GM23338 (cell line): Measurements from ENCODE around the gene KRTAP5-2.

Experiments
- CREB1 ChIP-seq: fragments of 250-450 bp; sonication (Bioruptor Pico); IDR thresholded peaks from 2 replicates; pipeline ENCODE4 v1.5.0; 2020; ENCODE audit warnings: low read depth, mild to moderate bottlenecking, moderate library complexity
- CTCF ChIP-seq, 2 experiments: fragments of 200-600 bp in 1 of 2; sonication (generic) in 1 of 2; conservative IDR thresholded peaks; 2 replicates each; pipeline versions ENCODE4 v1.5.1 to v1.6.1; 2016 to 2017; ENCODE audit warnings: antibody characterized with exemption in 2 of 2, low read depth in 2 of 2, mild to moderate bottlenecking in 2 of 2, moderate library complexity in 1 of 2
- EZH2 ChIP-seq: fragments of 200-600 bp; sonication (generic); IDR thresholded peaks from one replicate; pipeline ENCODE4 v1.8.0; 2017; ENCODE audit warnings: antibody characterized with exemption, mild to moderate bottlenecking, low read depth; ENCODE audit not compliant: unreplicated experiment
- EZH2phosphoT487 ChIP-seq: fragments of 200-600 bp; sonication (generic); IDR thresholded peaks from one replicate; pipeline ENCODE4 v1.8.1; 2018; ENCODE audit warnings: antibody characterized with exemption; ENCODE audit not compliant: unreplicated experiment
- JUNB ChIP-seq: IDR thresholded peaks from one replicate; pipeline ENCODE4 v1.6.1; 2016; ENCODE audit warnings: antibody characterized with exemption; ENCODE audit not compliant: unreplicated experiment
- NANOG ChIP-seq: IDR thresholded peaks from 2 replicates; pipeline ENCODE4 v1.6.1; 2016; ENCODE audit warnings: antibody characterized with exemption, borderline replicate concordance
- POLR2AphosphoS5 ChIP-seq: IDR thresholded peaks from 2 replicates; pipeline ENCODE4 v1.6.1; 2016; ENCODE audit warnings: antibody characterized with exemption, low read depth
- REST ChIP-seq: IDR thresholded peaks from one replicate; pipeline ENCODE4 v1.6.1; 2018; ENCODE audit warnings: antibody characterized with exemption; ENCODE audit not compliant: unreplicated experiment
- STAT1 ChIP-seq: IDR thresholded peaks from one replicate; pipeline ENCODE4 v1.6.1; 2016; ENCODE audit warnings: antibody characterized with exemption; ENCODE audit not compliant: unreplicated experiment
- ZNF114 ChIP-seq: fragments of 250-450 bp; sonication (Bioruptor Pico); IDR thresholded peaks from 2 replicates; pipeline ENCODE4 v1.5.0; 2020; ENCODE audit warnings: mild to moderate bottlenecking, moderate library complexity

- TF ChIP-seq CTCF (conservative IDR thresholded peaks at IDR 0.05; ENCODE audit: low read depth in 2 of 2) (no peak), EZH2 (no peak), POLR2AphosphoS5 (no peak), JUNB (no peak), CREB1 (CRISPR knock-in tag) (no peak), REST (no peak), NANOG (no peak), ZNF114 (CRISPR knock-in tag) (no peak), STAT1 (no peak), EZH2phosphoT487 (no peak)
Observed at GRCh38 chr11:1630271-1630670, 32.2 kb upstream of the KRTAP5-2 start.
